Caco-2 (cell line): ENCODE measurements around the gene PDE4D. TPM values are rescaled to one million over a fixed set of nuclear protein-coding genes. Genes with fewer than 3 reads are reported as not detected.

Experiments used
- BruUV-seq: library from RNA; stranded (reverse); fragments of 400-500 nt; replicated peaks from 2 replicates; lab custom pipeline; 2021; lab: Mats Ljungman, UMichigan
- CTCF ChIA-PET: fragments of 300-600 bp; sonication (Branson Sonifier 250); formaldehyde crosslinking; loops from one replicate; lab custom pipeline; 2022; ENCODE audit warnings: antibody characterized with exemption; lab: Charles Lee
- POLR2A ChIA-PET: fragments of 300-600 bp; sonication (Branson Sonifier 250); formaldehyde crosslinking; loops from one replicate; lab custom pipeline; 2022; ENCODE audit warnings: antibody characterized with exemption; lab: Charles Lee
- DNase-seq, 2 experiments: peaks; one replicate each; pipeline versions ENCODE4 v3.0.0 to v3.0.0-alpha.2; 2020 to 2022
- H3K27me3 ChIP-seq: replicated peaks from 2 replicates; pipeline ENCODE4 v1.6.0; 2011; ENCODE audit warnings: low read length; ENCODE audit not compliant: control insufficient read depth, insufficient read depth
- H3K36me3 ChIP-seq: 2 replicates; pipeline ENCODE4 v1.5.1; 2011; ENCODE audit warnings: low read length; ENCODE audit not compliant: control insufficient read depth, insufficient read depth
- H3K4me1 ChIP-seq: fragments of 250-450 bp; sonication (Bioruptor Pico); 2 replicates; pipeline ENCODE4 v1.5.1; 2020; ENCODE audit warnings: mild to moderate bottlenecking
- H3K4me3 ChIP-seq: 2 replicates; pipeline ENCODE4 v1.5.1; 2011; ENCODE audit warnings: low read depth, mild to moderate bottlenecking, control low read depth, low read length
- H3K9me3 ChIP-seq: fragments of 250-450 bp; sonication (Bioruptor Pico); 2 replicates; pipeline ENCODE4 v1.5.1; 2020; ENCODE audit warnings: mild to moderate bottlenecking, moderate library complexity
- H3K27ac Mint-ChIP-seq: one replicate; pipeline ENCODE4 v1.8.0; 2022; ENCODE audit warnings: mixed read lengths; ENCODE audit not compliant: unreplicated experiment
- H3K27me3 Mint-ChIP-seq: one replicate; pipeline ENCODE4 v1.8.0; 2022; ENCODE audit warnings: mixed read lengths; ENCODE audit not compliant: insufficient read depth, unreplicated experiment
- H3K36me3 Mint-ChIP-seq: one replicate; pipeline ENCODE4 v1.8.0; 2022; ENCODE audit warnings: mild to moderate bottlenecking, mixed read lengths; ENCODE audit not compliant: insufficient read depth, unreplicated experiment
- H3K4me1 Mint-ChIP-seq: one replicate; pipeline ENCODE4 v1.8.0; 2022; ENCODE audit warnings: low read depth, mixed read lengths; ENCODE audit not compliant: unreplicated experiment
- H3K4me3 Mint-ChIP-seq: one replicate; pipeline ENCODE4 v1.8.0; 2022; ENCODE audit warnings: mild to moderate bottlenecking, moderate library complexity, mixed read lengths; ENCODE audit not compliant: unreplicated experiment
- H3K9me3 Mint-ChIP-seq: one replicate; pipeline ENCODE4 v1.8.0; 2022; ENCODE audit warnings: mixed read lengths; ENCODE audit not compliant: unreplicated experiment
- intact Hi-C: fragments of 100-400 bp; cut with micrococcal nuclease; formaldehyde crosslinking; loops from one replicate; pipeline ENCODE4 v1.10.0; 2022; ENCODE audit not compliant: unreplicated experiment
- total RNA-seq: library from RNA; stranded (reverse); gene quantifications from 2 replicates; pipeline ENCODE4 v1.2.3, GENCODE V29; 2022
- TF ChIP-seq, protein P1 (sequence below), 2 experiments: fragments of 200-600 bp in 1 of 2; IDR thresholded peaks; 1 replicate in 1 of 2; 2 replicates in 1 of 2; pipeline versions ENCODE4 v1.5.1 to v1.8.0; 2011 to 2022; ENCODE audit warnings: antibody characterized with exemption in 1 of 2, control low read depth in 1 of 2, inconsistent platforms in 1 of 2, low read depth in 1 of 2, low read length in 1 of 2, mild to moderate bottlenecking in 1 of 2, moderate library complexity in 1 of 2; ENCODE audit not compliant: insufficient read depth in 1 of 2, severe bottlenecking in 1 of 2, unreplicated experiment in 1 of 2

Gene PDE4D
- total RNA-seq, 1 experiment from 2014 or later, result 89.8 TPM

DNA sequence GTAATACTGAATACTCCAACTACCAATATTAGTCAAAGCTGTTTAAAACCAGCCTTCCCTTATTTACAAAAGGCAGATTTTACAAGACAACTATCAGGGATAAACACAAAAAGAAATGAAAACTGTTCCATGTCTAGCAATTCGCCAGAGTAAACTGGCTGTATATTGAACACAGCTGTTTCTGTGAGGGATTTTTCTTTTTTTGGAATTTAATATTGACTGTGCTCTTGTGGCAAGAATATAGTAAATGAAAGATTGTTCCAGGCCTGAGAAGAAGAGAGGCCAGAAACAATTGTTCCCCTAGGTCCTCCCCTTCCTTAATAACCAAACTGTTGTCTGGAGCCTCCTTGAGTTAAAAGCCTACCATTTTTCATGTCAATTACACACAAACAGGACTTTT, 188.6 kb downstream of the PDE4D start:
- no peaks in the 10 kb centered on the region for H3K4me1 Mint-ChIP-seq

GRCh38 chr5:59703789-59704188, 189.7 kb downstream of the PDE4D start:
- intact Hi-C loops, result no loop called here

More for the DNA sequence above, 188.6 kb downstream of the PDE4D start:
- Mint-ChIP-seq H3K36me3 (no peaks in the 10 kb centered on the region), H3K27me3 (peaks cover 15% of the 10 kb centered on the region), H3K27ac (no peak overlapping the region), H3K9me3 (no peaks in the 10 kb centered on the region), H3K4me3 (no peak overlapping the region)
- Histone ChIP-seq H3K27me3 (no peaks in the 10 kb centered on the region), H3K4me3 (no peak overlapping the region), H3K9me3 (no peaks in the 10 kb centered on the region), H3K36me3 (no peaks in the 10 kb centered on the region), H3K4me1 (no peaks in the 10 kb centered on the region)
- TF ChIP-seq, protein P1, sequence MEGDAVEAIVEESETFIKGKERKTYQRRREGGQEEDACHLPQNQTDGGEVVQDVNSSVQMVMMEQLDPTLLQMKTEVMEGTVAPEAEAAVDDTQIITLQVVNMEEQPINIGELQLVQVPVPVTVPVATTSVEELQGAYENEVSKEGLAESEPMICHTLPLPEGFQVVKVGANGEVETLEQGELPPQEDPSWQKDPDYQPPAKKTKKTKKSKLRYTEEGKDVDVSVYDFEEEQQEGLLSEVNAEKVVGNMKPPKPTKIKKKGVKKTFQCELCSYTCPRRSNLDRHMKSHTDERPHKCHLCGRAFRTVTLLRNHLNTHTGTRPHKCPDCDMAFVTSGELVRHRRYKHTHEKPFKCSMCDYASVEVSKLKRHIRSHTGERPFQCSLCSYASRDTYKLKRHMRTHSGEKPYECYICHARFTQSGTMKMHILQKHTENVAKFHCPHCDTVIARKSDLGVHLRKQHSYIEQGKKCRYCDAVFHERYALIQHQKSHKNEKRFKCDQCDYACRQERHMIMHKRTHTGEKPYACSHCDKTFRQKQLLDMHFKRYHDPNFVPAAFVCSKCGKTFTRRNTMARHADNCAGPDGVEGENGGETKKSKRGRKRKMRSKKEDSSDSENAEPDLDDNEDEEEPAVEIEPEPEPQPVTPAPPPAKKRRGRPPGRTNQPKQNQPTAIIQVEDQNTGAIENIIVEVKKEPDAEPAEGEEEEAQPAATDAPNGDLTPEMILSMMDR (IDR thresholded peaks at IDR 0.05; ENCODE audit: insufficient read depth in 1 of 2, low read depth in 1 of 2, low read length in 1 of 2, severe bottlenecking in 1 of 2, unreplicated experiment in 1 of 2), result no peak
- ChIA-PET POLR2A (no interaction called here), CTCF (no interaction called here)
- BruUV-seq, result no TSS peak
- no peak for DNase-seq
- intact Hi-C loops, result no loop called here

GRCh38 chr5:59698207-59699178, 195.0 kb downstream of the PDE4D start:
- no peak for DNase-seq
- no TSS peak for BruUV-seq
- Histone ChIP-seq H3K4me3 (no peak overlapping the region), H3K36me3 (no peaks in the 10 kb centered on the region), H3K9me3 (no peaks in the 10 kb centered on the region), H3K4me1 (no peaks in the 10 kb centered on the region), H3K27me3 (no peaks in the 10 kb centered on the region)
- H3K27me3 Mint-ChIP-seq, result peaks cover 25% of the 10 kb centered on the region
- no peaks in the 10 kb centered on the region for H3K9me3 Mint-ChIP-seq
- TF ChIP-seq, protein P1 (IDR thresholded peaks at IDR 0.05; ENCODE audit: insufficient read depth in 1 of 2, low read depth in 1 of 2, low read length in 1 of 2, severe bottlenecking in 1 of 2, unreplicated experiment in 1 of 2), result no peak
- H3K27ac Mint-ChIP-seq, result no peak overlapping the region
- no peaks in the 10 kb centered on the region for H3K36me3 Mint-ChIP-seq
- H3K4me1 Mint-ChIP-seq, result no peaks in the 10 kb centered on the region
- POLR2A ChIA-PET, result no interaction called here
- no peak overlapping the region for H3K4me3 Mint-ChIP-seq
- CTCF ChIA-PET, result no interaction called here
- intact Hi-C loops, result no loop called here

More at GRCh38 chr5:59703789-59704188, 189.7 kb downstream of the PDE4D start:
- no peak overlapping the region for H3K27ac Mint-ChIP-seq
- no TSS peak for BruUV-seq
- Histone ChIP-seq H3K27me3 (no peaks in the 10 kb centered on the region), H3K4me3 (no peak overlapping the region), H3K4me1 (no peaks in the 10 kb centered on the region), H3K36me3 (no peaks in the 10 kb centered on the region), H3K9me3 (no peaks in the 10 kb centered on the region)
- H3K9me3 Mint-ChIP-seq, result no peaks in the 10 kb centered on the region
- no peak for DNase-seq
- H3K27me3 Mint-ChIP-seq, result peaks cover 15% of the 10 kb centered on the region
- ChIA-PET POLR2A (no interaction called here), CTCF (no interaction called here)
- TF ChIP-seq, protein P1 (IDR thresholded peaks at IDR 0.05; ENCODE audit: insufficient read depth in 1 of 2, low read depth in 1 of 2, low read length in 1 of 2, severe bottlenecking in 1 of 2, unreplicated experiment in 1 of 2), result no peak
- H3K4me1 Mint-ChIP-seq, result no peaks in the 10 kb centered on the region
- no peak overlapping the region for H3K4me3 Mint-ChIP-seq
- no peaks in the 10 kb centered on the region for H3K36me3 Mint-ChIP-seq
